GM19193 (cell line): ENCODE measurements around the gene LRMDA.

Experiments
- POLR2A ChIP-seq: IDR thresholded peaks from 4 replicates; pipeline ENCODE4 v1.6.1; 2011; ENCODE audit not compliant: insufficient read depth, insufficient read length; ENCODE audit errors: extremely low read depth

LRMDA gene

DNA sequence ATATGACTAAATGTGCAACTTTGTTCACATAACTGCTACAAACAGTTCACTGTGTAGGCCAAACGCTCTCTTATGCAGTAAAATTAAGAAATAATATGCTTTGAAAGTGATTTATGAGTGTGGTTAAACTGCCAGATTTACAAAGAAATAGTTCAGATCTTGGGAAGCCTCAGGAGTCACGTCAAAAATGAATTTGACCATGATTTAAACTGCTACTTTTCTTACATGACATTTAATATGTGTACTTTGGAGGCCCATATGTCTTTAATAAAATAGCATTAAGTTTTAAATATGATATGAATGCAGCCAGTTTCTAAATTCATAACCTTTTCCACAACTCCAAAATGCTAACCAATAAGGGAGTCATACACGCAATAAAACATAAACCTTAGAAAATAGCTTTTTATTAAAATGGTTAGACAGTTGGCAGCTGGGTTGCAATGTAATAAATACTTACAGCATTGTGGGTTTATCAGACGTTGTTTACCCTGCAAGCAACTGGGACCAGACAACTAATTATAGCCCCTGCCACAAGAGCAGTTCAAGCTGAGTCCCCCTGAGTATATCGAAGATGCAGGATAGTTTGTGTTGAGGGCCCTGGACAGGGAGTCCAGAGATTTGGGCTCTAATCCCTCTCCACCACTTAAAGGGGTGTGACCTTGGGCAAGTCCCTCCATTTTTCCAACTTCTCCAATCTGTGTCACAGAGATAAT is 640.4 kb downstream of the LRMDA start:
- TF ChIP-seq POLR2A, result no peak

- TF ChIP-seq POLR2A, result no peak
These were observed 641.0 kb downstream of the LRMDA start for GRCh38 chr10:76072384-76072783.

DNA sequence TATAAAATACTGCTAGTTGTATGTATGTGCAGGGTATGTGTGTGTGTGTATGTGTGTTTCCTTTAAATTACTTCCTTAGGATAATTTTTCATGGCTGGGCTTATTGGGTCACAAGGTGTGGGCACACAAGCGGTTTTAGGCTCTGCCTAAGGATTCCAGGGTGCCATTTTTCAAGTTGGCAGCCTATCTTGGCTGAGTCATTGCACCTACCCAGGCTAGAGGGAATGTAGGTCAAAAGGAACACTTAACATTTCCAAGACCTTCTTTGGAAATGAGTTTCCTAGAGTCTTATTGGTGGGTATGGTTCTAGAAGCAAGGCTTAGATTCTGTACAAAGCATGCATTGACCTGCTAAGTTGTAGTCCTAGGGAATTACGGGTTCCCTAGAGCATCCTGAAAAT is 642.1 kb downstream of the LRMDA start:
- TF ChIP-seq POLR2A, result no peak

GRCh38 chr10:76074659-76075058 is 643.2 kb downstream of the LRMDA start:
- no peak for TF ChIP-seq POLR2A

DNA sequence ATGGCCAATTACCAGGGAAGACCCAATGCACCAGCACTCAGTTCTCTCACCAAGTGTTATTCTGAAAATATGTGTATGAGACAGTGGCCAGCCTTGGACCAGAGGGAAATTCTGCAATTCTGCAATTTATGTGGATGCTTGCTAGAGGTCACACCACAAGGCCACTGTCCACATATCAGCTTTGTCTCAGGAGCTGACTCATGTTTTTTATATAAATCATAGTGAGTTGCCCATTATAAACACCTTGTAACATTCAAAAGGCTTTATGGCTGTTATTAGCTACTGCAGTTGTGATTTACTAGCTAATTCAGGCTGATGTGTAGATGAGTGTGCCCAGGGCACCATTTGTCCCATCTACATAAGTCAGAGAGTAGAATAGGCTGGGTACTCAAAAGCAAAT is 649.0 kb downstream of the LRMDA start:
- TF ChIP-seq POLR2A, result no peak

DNA sequence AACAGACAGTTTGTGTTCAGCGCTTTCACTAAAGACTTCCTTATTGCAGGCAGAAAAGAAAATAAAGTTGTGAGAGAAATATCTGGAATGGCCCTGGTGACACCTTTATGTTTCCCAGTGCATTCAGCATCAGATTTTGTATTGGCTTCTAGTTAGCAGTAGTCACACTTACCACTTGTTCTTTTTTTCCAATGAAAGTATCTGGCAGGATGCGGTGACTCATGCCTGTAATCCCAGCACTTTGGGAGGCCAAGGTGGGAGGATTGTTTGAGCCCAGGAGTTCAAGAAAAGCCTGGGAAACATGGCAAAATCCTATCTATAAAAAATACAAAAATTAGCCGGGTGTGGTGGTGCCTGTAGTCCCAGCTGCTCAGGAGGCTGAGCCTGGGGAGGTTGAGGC is 649.6 kb downstream of the LRMDA start:
- no peak for TF ChIP-seq POLR2A

DNA sequence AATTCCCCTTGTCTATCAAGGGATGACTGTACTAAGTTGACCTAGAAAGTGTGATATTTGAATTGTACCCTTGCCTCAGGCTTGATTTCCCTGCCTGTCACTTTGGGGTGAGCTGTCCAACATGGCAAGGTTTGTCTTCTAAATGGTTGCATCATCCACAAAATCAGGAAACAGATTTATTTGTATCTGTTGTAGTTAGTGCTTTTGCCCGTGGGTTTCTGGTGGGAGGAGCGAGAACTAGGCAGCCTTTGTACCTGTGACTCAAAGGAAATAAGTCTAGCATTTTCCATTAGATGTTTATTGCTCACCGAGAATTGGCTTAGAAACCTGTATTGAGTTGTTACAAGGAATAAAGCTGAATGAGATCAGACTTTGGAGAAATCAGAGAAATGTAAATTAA is 650.8 kb downstream of the LRMDA start:
- TF ChIP-seq POLR2A, result no peak

DNA sequence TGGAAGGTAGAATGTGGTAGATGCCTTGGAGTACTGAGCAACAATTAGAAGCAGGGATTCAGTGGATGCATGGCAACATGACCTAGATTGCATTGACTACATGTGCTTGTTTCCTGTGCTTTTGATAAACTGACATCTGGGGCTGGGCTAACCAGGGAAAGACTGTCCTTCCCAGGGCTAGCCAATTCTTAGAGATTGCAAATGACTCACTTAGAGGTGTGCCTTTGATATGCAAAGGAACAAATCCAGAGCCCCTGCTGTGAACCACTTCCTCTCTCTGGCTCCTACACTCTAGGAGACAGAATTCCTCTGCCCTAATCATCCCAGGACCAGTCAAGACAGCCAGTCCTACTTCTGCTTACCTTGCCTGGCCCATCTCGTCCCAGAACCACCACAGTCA is 651.5 kb downstream of the LRMDA start:
- TF ChIP-seq POLR2A, result no peak

- TF ChIP-seq POLR2A, result no peak
These were observed 653.8 kb downstream of the LRMDA start for GRCh38 chr10:76085002-76085816.

DNA sequence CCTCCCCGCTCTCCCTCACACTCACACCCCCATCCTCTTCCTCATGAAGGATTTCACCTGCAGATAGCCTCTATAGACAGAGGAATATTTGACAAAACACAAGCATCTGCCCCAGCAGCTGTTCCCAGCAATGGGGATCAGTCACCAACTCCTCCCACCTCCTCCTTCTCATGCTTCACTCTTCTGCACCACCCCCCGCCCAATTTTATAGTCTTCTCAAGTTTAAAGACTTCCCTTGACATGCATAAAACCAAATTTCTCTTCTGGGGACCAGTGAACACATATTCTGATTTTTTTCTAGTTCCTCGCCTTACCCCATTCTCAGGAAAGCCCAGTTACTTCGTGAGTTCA is 654.4 kb downstream of the LRMDA start:
- TF ChIP-seq POLR2A, result no peak

DNA sequence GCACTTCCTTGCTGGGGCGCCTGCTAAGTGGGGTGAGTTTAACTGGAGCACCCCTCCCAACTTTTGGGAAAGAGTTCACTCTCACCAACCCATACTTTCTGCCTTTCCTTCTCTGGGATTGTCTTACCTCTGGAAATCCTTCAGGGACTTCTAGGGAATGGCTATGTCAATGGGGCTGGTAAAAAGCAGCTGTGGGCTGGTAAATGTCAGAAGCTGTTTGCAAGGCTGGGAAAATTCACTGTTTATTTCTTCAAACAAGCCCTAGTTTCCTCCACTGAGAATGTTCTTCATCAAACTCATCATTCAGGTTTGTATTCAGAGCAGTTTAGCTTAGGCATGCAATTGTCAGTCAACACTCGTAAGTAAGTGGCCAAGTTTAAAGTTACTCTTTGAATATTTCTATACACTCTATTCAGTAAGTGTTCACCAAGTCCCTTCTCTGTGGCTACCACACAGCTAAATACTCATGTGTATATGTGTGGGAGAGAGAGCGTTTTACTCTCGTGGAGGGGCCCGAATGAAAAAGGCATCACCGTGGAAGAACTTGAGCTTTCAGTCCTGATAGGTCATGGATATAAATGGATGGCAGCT is 654.8 kb downstream of the LRMDA start:
- no peak for TF ChIP-seq POLR2A

- TF ChIP-seq POLR2A, result no peak
These were observed 655.6 kb downstream of the LRMDA start for GRCh38 chr10:76086761-76087639.

DNA sequence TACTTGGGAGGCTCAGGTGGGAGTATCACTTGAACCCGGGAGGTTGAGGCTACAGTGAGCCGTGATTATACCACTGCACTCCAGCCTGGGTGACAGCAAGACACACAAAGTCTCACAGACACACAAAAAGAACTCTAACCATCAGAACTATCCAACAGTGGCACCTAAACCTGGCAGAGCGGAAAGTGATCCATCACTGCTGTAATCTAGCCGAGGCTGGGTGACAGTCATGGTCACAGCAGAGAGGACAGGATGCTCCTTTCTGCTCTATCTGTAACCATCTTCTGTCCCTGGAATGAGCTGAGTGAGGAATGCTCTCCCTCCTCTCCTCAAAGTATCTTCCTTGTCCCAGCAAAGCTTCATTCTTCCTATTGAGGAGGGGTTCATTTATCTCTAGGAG is 656.6 kb downstream of the LRMDA start:
- TF ChIP-seq POLR2A, result no peak

GRCh38 chr10:76088980-76089379 is 657.6 kb downstream of the LRMDA start:
- no peak for TF ChIP-seq POLR2A
